ENCODE measurements around the gene TMEM214.
"Not testable (repeated sequence)": the region's sequence is repeated elsewhere in the genome, so short reads cannot be mapped to it uniquely, and the experiment has no call there.

The TMEM214 gene

GRCh38 chr2:27075566-27075871, 42.8 kb downstream of the TMEM214 start:
- H3K4me3 Mint-ChIP-seq; H3K27me3 Mint-ChIP-seq (ENCODE audit: low read depth); H3K36me3 Mint-ChIP-seq (ENCODE audit: low read depth); H3K9me3 Mint-ChIP-seq: not testable (repeated sequence)
- Mint-ChIP-seq H3K27ac (peak overlapping the region; percentile 85), H3K4me1 (ENCODE audit: low read depth) (peaks cover 53% of the 10 kb centered on the region)

DNA sequence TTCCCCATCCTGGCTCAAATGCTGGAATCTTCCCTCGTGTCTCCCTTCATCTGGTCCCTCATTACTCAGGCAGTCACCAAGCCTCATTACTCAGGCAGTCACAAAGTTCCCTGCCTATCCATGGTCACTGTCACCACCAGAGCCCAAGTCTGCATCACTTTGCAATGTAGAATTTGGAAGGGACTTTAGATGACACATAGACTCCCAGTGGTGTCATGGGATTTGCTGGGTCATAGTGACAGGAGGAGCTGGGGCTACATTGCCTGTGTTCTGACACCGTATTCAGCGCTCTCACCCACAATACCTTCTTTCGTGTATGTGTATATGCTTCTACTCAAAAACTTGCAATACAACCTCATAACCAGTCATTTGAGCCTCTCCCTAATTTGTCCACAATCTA, 43.6 kb downstream of the TMEM214 start:
- Mint-ChIP-seq H3K36me3 (ENCODE audit: low read depth) (peaks cover 4% of the 10 kb centered on the region), H3K9me3 (no peaks in the 10 kb centered on the region), H3K4me1 (ENCODE audit: low read depth) (peaks cover 57% of the 10 kb centered on the region), H3K27me3 (ENCODE audit: low read depth) (no peaks in the 10 kb centered on the region), H3K27ac (peak overlapping the region; percentile 88), H3K4me3 (peak overlapping the region; percentile 49)

DNA sequence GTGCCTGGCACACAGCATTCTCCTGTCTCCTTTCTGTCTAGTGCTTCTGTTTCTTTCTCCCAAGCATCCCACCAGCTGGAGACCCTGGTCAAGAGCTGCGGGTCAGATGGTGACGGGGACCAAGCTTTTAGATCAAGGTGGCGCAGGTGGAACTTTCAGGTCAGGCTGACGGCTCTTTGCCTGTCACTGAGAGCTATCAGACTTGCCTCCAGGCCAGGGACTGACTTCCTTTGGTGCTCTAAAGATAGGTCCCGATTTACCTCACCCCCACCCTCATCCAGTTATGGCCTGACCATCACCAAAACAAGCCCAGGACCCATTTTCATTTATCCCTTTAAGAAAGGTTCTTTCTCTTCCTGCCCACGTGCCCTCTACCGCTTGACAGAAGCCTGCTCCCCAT, 44.5 kb downstream of the TMEM214 start:
- Mint-ChIP-seq H3K36me3 (ENCODE audit: low read depth) (peaks cover 4% of the 10 kb centered on the region), H3K9me3 (no peaks in the 10 kb centered on the region), H3K27ac (no peak overlapping the region), H3K4me3 (no peak overlapping the region), H3K4me1 (ENCODE audit: low read depth) (peaks cover 58% of the 10 kb centered on the region), H3K27me3 (ENCODE audit: low read depth) (no peaks in the 10 kb centered on the region)

GRCh38 chr2:27078267-27079194, 45.8 kb downstream of the TMEM214 start, which contains the start of gene EMILIN1:
TSS of gene EMILIN1 (plus strand) at chr2:27078615. CDS start at chr2:27079066, 451 bp downstream.
- Mint-ChIP-seq H3K4me1 (ENCODE audit: low read depth) (peaks cover 50% of the 10 kb centered on the region), H3K9me3 (no peaks in the 10 kb centered on the region), H3K4me3 (no peak within 1 kb of the TSS), H3K27ac (peak within 1 kb of the TSS; percentile 67), H3K36me3 (ENCODE audit: low read depth) (peaks cover 4% of the 10 kb centered on the region), H3K27me3 (ENCODE audit: low read depth) (no peaks in the 10 kb centered on the region)

GRCh38 chr2:27079233-27080139, 46.7 kb downstream of the TMEM214 start:
- Mint-ChIP-seq H3K27me3 (ENCODE audit: low read depth) (no peaks in the 10 kb centered on the region), H3K4me3 (no peak overlapping the region), H3K4me1 (ENCODE audit: low read depth) (peaks cover 50% of the 10 kb centered on the region), H3K27ac (no peak overlapping the region), H3K36me3 (ENCODE audit: low read depth) (peaks cover 2% of the 10 kb centered on the region), H3K9me3 (no peaks in the 10 kb centered on the region)

DNA sequence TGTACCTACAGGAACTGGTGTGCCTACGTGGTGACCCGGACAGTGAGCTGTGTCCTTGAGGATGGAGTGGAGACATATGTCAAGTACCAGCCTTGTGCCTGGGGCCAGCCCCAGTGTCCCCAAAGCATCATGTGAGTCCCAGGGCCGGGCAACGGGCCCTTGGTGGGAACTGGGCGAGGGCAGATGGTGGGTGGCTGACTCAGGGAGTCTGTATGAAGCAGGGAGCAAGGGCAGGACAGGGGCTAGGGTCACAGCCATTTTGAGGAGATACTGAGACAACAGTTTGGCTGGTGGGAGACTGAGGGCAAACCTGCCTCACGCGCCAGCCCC, 47.3 kb downstream of the TMEM214 start:
- Mint-ChIP-seq H3K36me3 (ENCODE audit: low read depth) (peaks cover 2% of the 10 kb centered on the region), H3K27me3 (ENCODE audit: low read depth) (no peaks in the 10 kb centered on the region), H3K4me1 (ENCODE audit: low read depth) (peaks cover 44% of the 10 kb centered on the region), H3K27ac (peak overlapping the region; percentile 76), H3K4me3 (no peak overlapping the region), H3K9me3 (no peaks in the 10 kb centered on the region)

DNA sequence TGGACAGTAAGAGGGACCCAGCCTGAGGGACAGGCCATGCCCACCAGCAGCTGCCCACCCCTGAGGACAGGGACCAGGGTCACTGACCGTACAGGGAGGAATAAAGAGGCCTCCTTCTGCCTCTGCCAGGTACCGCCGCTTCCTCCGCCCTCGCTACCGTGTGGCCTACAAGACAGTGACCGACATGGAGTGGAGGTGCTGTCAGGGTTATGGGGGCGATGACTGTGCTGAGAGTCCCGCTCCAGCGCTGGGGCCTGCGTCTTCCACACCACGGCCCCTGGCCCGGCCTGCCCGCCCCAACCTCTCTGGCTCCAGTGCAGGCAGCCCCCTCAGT, 47.8 kb downstream of the TMEM214 start:
- Mint-ChIP-seq H3K36me3 (ENCODE audit: low read depth) (peaks cover 2% of the 10 kb centered on the region), H3K4me1 (ENCODE audit: low read depth) (peaks cover 44% of the 10 kb centered on the region), H3K27ac (peak overlapping the region; percentile 98), H3K9me3 (no peaks in the 10 kb centered on the region), H3K27me3 (ENCODE audit: low read depth) (no peaks in the 10 kb centered on the region), H3K4me3 (peak overlapping the region; percentile 80)

- Mint-ChIP-seq H3K4me1 (ENCODE audit: low read depth) (peaks cover 37% of the 10 kb centered on the region), H3K36me3 (ENCODE audit: low read depth) (no peaks in the 10 kb centered on the region), H3K9me3 (no peaks in the 10 kb centered on the region), H3K4me3 (no peak overlapping the region), H3K27me3 (ENCODE audit: low read depth) (no peaks in the 10 kb centered on the region), H3K27ac (no peak overlapping the region)
Measured at GRCh38 chr2:27081984-27082772, 49.4 kb downstream of the TMEM214 start.

GRCh38 chr2:27082773-27083409, 50.1 kb downstream of the TMEM214 start:
- H3K4me1 Mint-ChIP-seq (ENCODE audit: low read depth), result peaks cover 39% of the 10 kb centered on the region
- H3K27ac Mint-ChIP-seq, result no peak overlapping the region
- H3K4me3 Mint-ChIP-seq, result no peak overlapping the region
- H3K36me3 Mint-ChIP-seq (ENCODE audit: low read depth), result no peaks in the 10 kb centered on the region
- H3K27me3 Mint-ChIP-seq (ENCODE audit: low read depth), result no peaks in the 10 kb centered on the region
- H3K9me3 Mint-ChIP-seq, result no peaks in the 10 kb centered on the region

GRCh38 chr2:27083410-27084296, 50.9 kb downstream of the TMEM214 start:
- H3K9me3 Mint-ChIP-seq, result no peaks in the 10 kb centered on the region
- H3K4me1 Mint-ChIP-seq (ENCODE audit: low read depth), result peaks cover 42% of the 10 kb centered on the region
- H3K36me3 Mint-ChIP-seq (ENCODE audit: low read depth), result no peaks in the 10 kb centered on the region
- no peak overlapping the region for H3K27ac Mint-ChIP-seq
- no peaks in the 10 kb centered on the region for H3K27me3 Mint-ChIP-seq (ENCODE audit: low read depth)
- peak overlapping the region; percentile 25 for H3K4me3 Mint-ChIP-seq

- peaks cover 43% of the 10 kb centered on the region for H3K4me1 Mint-ChIP-seq (ENCODE audit: low read depth)
- H3K9me3 Mint-ChIP-seq, result no peaks in the 10 kb centered on the region
- H3K27me3 Mint-ChIP-seq (ENCODE audit: low read depth), result no peaks in the 10 kb centered on the region
- peak overlapping the region; percentile 25 for H3K4me3 Mint-ChIP-seq
- H3K36me3 Mint-ChIP-seq (ENCODE audit: low read depth), result no peaks in the 10 kb centered on the region
- peak overlapping the region; percentile 49 for H3K27ac Mint-ChIP-seq
Measured at GRCh38 chr2:27084297-27085061, 51.7 kb downstream of the TMEM214 start.

- Mint-ChIP-seq H3K36me3 (ENCODE audit: low read depth) (no peaks in the 10 kb centered on the region), H3K4me1 (ENCODE audit: low read depth) (peaks cover 43% of the 10 kb centered on the region), H3K27ac (peak overlapping the region; percentile 76), H3K9me3 (no peaks in the 10 kb centered on the region), H3K27me3 (ENCODE audit: low read depth) (no peaks in the 10 kb centered on the region), H3K4me3 (peak overlapping the region; percentile 66)
Measured at GRCh38 chr2:27085062-27085672, 52.4 kb downstream of the TMEM214 start.
